A673 (cell line): ENCODE data around the gene TBC1D9.

Experiments
- EZH2 ChIP-seq: fragments of 200-600 bp; sonication (generic); IDR thresholded peaks from 2 replicates; pipeline ENCODE4 v1.6.1; 2017; ENCODE audit warnings: borderline replicate concordance, low read depth, mild to moderate bottlenecking, mixed read lengths, antibody characterized with exemption, low read length; ENCODE audit not compliant: poor library complexity, severe bottlenecking
- TF ChIP-seq, protein P1 (sequence below): fragments of 300-800, 200-600 bp; sonication (generic); conservative IDR thresholded peaks from 2 replicates; pipeline ENCODE4 v1.5.1; 2017; ENCODE audit warnings: low read depth, mild to moderate bottlenecking, antibody characterized with exemption, low read length, moderate library complexity, mixed read lengths

DNA sequence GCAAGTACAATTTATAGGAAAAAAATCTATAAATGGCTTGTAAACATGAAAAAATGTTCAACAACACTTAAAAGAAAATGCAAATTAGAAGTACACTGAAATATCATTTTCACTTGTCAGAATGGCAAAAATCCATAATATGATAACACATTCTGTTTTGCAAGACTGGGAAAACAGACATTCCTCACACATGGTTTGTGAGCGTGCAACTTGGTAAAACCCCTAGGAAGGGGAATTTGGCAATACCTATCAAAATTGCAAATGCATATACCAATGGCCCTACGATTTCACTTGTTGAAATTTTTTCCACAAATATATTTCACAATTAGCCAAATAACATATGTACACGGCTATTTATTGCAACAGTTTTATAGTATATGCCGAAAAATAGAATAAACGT, 31.4 kb downstream of the TBC1D9 start:
- TF ChIP-seq, protein P1, sequence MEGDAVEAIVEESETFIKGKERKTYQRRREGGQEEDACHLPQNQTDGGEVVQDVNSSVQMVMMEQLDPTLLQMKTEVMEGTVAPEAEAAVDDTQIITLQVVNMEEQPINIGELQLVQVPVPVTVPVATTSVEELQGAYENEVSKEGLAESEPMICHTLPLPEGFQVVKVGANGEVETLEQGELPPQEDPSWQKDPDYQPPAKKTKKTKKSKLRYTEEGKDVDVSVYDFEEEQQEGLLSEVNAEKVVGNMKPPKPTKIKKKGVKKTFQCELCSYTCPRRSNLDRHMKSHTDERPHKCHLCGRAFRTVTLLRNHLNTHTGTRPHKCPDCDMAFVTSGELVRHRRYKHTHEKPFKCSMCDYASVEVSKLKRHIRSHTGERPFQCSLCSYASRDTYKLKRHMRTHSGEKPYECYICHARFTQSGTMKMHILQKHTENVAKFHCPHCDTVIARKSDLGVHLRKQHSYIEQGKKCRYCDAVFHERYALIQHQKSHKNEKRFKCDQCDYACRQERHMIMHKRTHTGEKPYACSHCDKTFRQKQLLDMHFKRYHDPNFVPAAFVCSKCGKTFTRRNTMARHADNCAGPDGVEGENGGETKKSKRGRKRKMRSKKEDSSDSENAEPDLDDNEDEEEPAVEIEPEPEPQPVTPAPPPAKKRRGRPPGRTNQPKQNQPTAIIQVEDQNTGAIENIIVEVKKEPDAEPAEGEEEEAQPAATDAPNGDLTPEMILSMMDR, result no peak
- no peak for TF ChIP-seq EZH2
